Measurements from ENCODE around the gene SH2D1A.

Gene SH2D1A

GRCh38 chrX:124344246-124344645 is 2.1 kb upstream of the SH2D1A start:
- Histone ChIP-seq H2BK5ac (ENCODE audit: low read length) (no peak overlapping the region), H3K27me3 (ENCODE audit: insufficient read depth, low read length, poor library complexity) (no peaks in the 10 kb centered on the region), H3K4me1 (ENCODE audit: control insufficient read depth, low read depth, low read length) (no peaks in the 10 kb centered on the region), H3K27ac (ENCODE audit: low read depth, low read length) (no peak overlapping the region), H3K56ac (ENCODE audit: low read length) (no peak overlapping the region), H3K4ac (ENCODE audit: low read depth, low read length) (no peak overlapping the region), H3K9ac (ENCODE audit: low read length) (no peak overlapping the region), H3K4me3 (ENCODE audit: low read length) (no peak overlapping the region), H4K5ac (ENCODE audit: low read length) (no peak overlapping the region), H4K8ac (ENCODE audit: low read depth, low read length) (no peak overlapping the region), H2BK15ac (replicated peaks; ENCODE audit: low read depth) (no peak overlapping the region), H3K79me1 (ENCODE audit: low read length) (no peaks in the 10 kb centered on the region), H3K4me2 (ENCODE audit: low read length) (no peak overlapping the region), H3K36me3 (ENCODE audit: control insufficient read depth, insufficient read depth, low read length) (no peaks in the 10 kb centered on the region), H3K18ac (ENCODE audit: low read length) (no peak overlapping the region), H3K23ac (ENCODE audit: low read length) (no peak overlapping the region), H3K79me2 (ENCODE audit: control insufficient read depth, insufficient read depth, low read length) (no peaks in the 10 kb centered on the region), H2BK120ac (ENCODE audit: low read depth, low read length) (no peak overlapping the region), H2AK5ac (ENCODE audit: low read length) (no peak overlapping the region)
- no CpG with 5 or more reads among the region's 4 CpGs for WGBS (ENCODE audit: extremely low coverage, insufficient coverage, low lambda C conversion rate)
- no peak for DNase-seq

DNA sequence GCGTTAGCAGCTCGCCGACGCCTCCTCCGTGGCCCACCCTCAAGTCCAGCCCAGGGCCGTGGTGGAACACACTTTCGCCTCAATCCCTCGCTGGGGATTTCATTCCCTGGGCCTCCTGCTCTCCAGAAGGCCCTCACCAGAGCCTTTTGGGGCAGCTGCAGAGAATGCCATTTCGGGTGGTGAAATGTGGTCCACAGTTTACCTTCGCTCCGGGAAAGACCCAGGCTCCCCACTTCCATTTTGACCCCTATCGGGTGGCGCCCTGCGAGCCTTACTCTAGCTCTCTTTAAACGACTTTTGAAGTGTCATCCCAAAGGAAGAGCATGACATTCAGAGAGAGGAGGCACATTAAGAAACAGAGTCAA is 496 bp downstream of the SH2D1A start:
- Histone ChIP-seq H2BK15ac (replicated peaks; ENCODE audit: low read depth) (no peak overlapping the region), H2BK120ac (ENCODE audit: low read depth, low read length) (no peak overlapping the region), H2BK5ac (ENCODE audit: low read length) (no peak overlapping the region), H3K27ac (ENCODE audit: low read depth, low read length) (no peak overlapping the region), H4K5ac (ENCODE audit: low read length) (no peak overlapping the region), H3K9ac (ENCODE audit: low read length) (no peak overlapping the region), H4K8ac (ENCODE audit: low read depth, low read length) (no peak overlapping the region), H3K79me2 (ENCODE audit: control insufficient read depth, insufficient read depth, low read length) (no peaks in the 10 kb centered on the region), H3K4me2 (ENCODE audit: low read length) (no peak overlapping the region), H3K18ac (ENCODE audit: low read length) (no peak overlapping the region), H3K23ac (ENCODE audit: low read length) (no peak overlapping the region), H3K4ac (ENCODE audit: low read depth, low read length) (no peak overlapping the region), H3K4me1 (ENCODE audit: control insufficient read depth, low read depth, low read length) (no peaks in the 10 kb centered on the region), H3K4me3 (ENCODE audit: low read length) (no peak overlapping the region), H3K79me1 (ENCODE audit: low read length) (no peaks in the 10 kb centered on the region), H3K36me3 (ENCODE audit: control insufficient read depth, insufficient read depth, low read length) (no peaks in the 10 kb centered on the region), H3K56ac (ENCODE audit: low read length) (no peak overlapping the region), H2AK5ac (ENCODE audit: low read length) (no peak overlapping the region), H3K27me3 (ENCODE audit: insufficient read depth, low read length, poor library complexity) (no peaks in the 10 kb centered on the region)
- no peak for DNase-seq
- WGBS (ENCODE audit: extremely low coverage, insufficient coverage, low lambda C conversion rate): no CpG with 5 or more reads among the region's 15 CpGs

DNA sequence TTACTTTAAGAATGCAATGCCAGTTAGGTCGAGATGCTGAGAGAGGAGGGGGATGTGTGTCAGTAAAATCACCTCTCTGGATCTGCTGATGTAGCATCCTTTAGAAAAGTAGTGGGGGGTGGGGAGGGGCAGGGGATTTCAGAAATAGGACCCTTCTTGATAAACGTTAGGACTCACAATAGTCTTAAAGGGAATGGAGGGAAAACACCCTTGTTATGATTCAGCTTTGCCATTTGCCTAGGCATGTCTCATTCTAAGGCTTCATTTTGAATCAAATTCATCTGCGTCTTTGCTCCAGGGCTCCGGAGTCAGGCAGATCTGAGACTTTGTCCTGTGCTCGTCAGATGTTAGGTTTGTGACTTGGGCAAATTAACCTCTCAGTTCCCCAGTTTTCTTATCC is 879 bp downstream of the SH2D1A start:
- H3K18ac ChIP-seq (ENCODE audit: low read length): no peak overlapping the region
- H3K4me3 ChIP-seq (ENCODE audit: low read length): no peak overlapping the region
- no peak overlapping the region for H3K4ac ChIP-seq (ENCODE audit: low read depth, low read length)
- no peak overlapping the region for H2BK15ac ChIP-seq (replicated peaks; ENCODE audit: low read depth)
- WGBS (ENCODE audit: extremely low coverage, insufficient coverage, low lambda C conversion rate): no CpG with 5 or more reads among the region's 5 CpGs
- no peak overlapping the region for H4K5ac ChIP-seq (ENCODE audit: low read length)
- no peak overlapping the region for H3K9ac ChIP-seq (ENCODE audit: low read length)
- H3K79me1 ChIP-seq (ENCODE audit: low read length): no peaks in the 10 kb centered on the region
- H3K36me3 ChIP-seq (ENCODE audit: control insufficient read depth, insufficient read depth, low read length): no peaks in the 10 kb centered on the region
- DNase-seq: no peak
- no peak overlapping the region for H3K4me2 ChIP-seq (ENCODE audit: low read length)
- no peaks in the 10 kb centered on the region for H3K27me3 ChIP-seq (ENCODE audit: insufficient read depth, low read length, poor library complexity)
- H3K79me2 ChIP-seq (ENCODE audit: control insufficient read depth, insufficient read depth, low read length): no peaks in the 10 kb centered on the region
- no peak overlapping the region for H4K8ac ChIP-seq (ENCODE audit: low read depth, low read length)
- H2BK5ac ChIP-seq (ENCODE audit: low read length): no peak overlapping the region
- H2BK120ac ChIP-seq (ENCODE audit: low read depth, low read length): no peak overlapping the region
- no peak overlapping the region for H3K27ac ChIP-seq (ENCODE audit: low read depth, low read length)
- H3K4me1 ChIP-seq (ENCODE audit: control insufficient read depth, low read depth, low read length): no peaks in the 10 kb centered on the region
- H3K23ac ChIP-seq (ENCODE audit: low read length): no peak overlapping the region
- H3K56ac ChIP-seq (ENCODE audit: low read length): no peak overlapping the region
- H2AK5ac ChIP-seq (ENCODE audit: low read length): no peak overlapping the region

DNA sequence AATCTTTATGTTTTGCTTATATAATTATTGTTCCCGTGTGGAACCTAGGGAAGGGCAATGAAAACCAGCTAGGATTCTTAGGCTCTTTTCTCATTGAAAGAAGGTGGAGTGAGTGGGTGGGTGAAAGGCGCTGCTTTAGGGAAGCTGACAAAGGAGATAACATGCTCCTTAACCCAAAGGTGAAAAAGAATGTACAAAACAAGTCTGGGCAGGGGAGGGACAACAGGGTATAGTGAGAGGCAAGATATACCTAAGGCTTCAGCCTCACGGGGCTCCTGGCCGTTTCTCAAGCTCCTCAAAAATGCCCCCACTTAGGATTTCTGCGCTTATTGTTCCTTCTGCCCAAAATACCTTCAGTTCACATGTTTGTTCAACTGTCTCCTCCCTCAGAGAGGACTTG is 1.8 kb downstream of the SH2D1A start:
- no peaks in the 10 kb centered on the region for H3K79me1 ChIP-seq (ENCODE audit: low read length)
- no peak overlapping the region for H3K9ac ChIP-seq (ENCODE audit: low read length)
- H3K4ac ChIP-seq (ENCODE audit: low read depth, low read length): no peak overlapping the region
- no peak overlapping the region for H4K5ac ChIP-seq (ENCODE audit: low read length)
- no peaks in the 10 kb centered on the region for H3K27me3 ChIP-seq (ENCODE audit: insufficient read depth, low read length, poor library complexity)
- no peak overlapping the region for H3K27ac ChIP-seq (ENCODE audit: low read depth, low read length)
- no peak overlapping the region for H2BK15ac ChIP-seq (replicated peaks; ENCODE audit: low read depth)
- H3K4me2 ChIP-seq (ENCODE audit: low read length): no peak overlapping the region
- H3K56ac ChIP-seq (ENCODE audit: low read length): no peak overlapping the region
- H3K4me1 ChIP-seq (ENCODE audit: control insufficient read depth, low read depth, low read length): no peaks in the 10 kb centered on the region
- H4K8ac ChIP-seq (ENCODE audit: low read depth, low read length): no peak overlapping the region
- no peak overlapping the region for H3K4me3 ChIP-seq (ENCODE audit: low read length)
- no peaks in the 10 kb centered on the region for H3K36me3 ChIP-seq (ENCODE audit: control insufficient read depth, insufficient read depth, low read length)
- DNase-seq: no peak
- H3K79me2 ChIP-seq (ENCODE audit: control insufficient read depth, insufficient read depth, low read length): no peaks in the 10 kb centered on the region
- H2BK5ac ChIP-seq (ENCODE audit: low read length): no peak overlapping the region
- H2AK5ac ChIP-seq (ENCODE audit: low read length): no peak overlapping the region
- WGBS (ENCODE audit: extremely low coverage, insufficient coverage, low lambda C conversion rate): no CpG with 5 or more reads among the region's 5 CpGs
- H3K18ac ChIP-seq (ENCODE audit: low read length): no peak overlapping the region
- no peak overlapping the region for H2BK120ac ChIP-seq (ENCODE audit: low read depth, low read length)
- H3K23ac ChIP-seq (ENCODE audit: low read length): no peak overlapping the region

- no peak overlapping the region for H3K18ac ChIP-seq (ENCODE audit: low read length)
- no peak overlapping the region for H3K56ac ChIP-seq (ENCODE audit: low read length)
- no peak for DNase-seq
- H4K8ac ChIP-seq (ENCODE audit: low read depth, low read length): no peak overlapping the region
- no peak overlapping the region for H2BK5ac ChIP-seq (ENCODE audit: low read length)
- no peak overlapping the region for H3K9ac ChIP-seq (ENCODE audit: low read length)
- H3K4me3 ChIP-seq (ENCODE audit: low read length): no peak overlapping the region
- H3K4me1 ChIP-seq (ENCODE audit: control insufficient read depth, low read depth, low read length): no peaks in the 10 kb centered on the region
- H3K4me2 ChIP-seq (ENCODE audit: low read length): no peak overlapping the region
- no peaks in the 10 kb centered on the region for H3K79me2 ChIP-seq (ENCODE audit: control insufficient read depth, insufficient read depth, low read length)
- H4K5ac ChIP-seq (ENCODE audit: low read length): no peak overlapping the region
- H3K79me1 ChIP-seq (ENCODE audit: low read length): no peaks in the 10 kb centered on the region
- H3K36me3 ChIP-seq (ENCODE audit: control insufficient read depth, insufficient read depth, low read length): no peaks in the 10 kb centered on the region
- no peak overlapping the region for H2BK15ac ChIP-seq (replicated peaks; ENCODE audit: low read depth)
- H3K23ac ChIP-seq (ENCODE audit: low read length): no peak overlapping the region
- no peak overlapping the region for H3K27ac ChIP-seq (ENCODE audit: low read depth, low read length)
- no peak overlapping the region for H2AK5ac ChIP-seq (ENCODE audit: low read length)
- H3K27me3 ChIP-seq (ENCODE audit: insufficient read depth, low read length, poor library complexity): no peaks in the 10 kb centered on the region
- no CpG with 5 or more reads among the region's 6 CpGs for WGBS (ENCODE audit: extremely low coverage, insufficient coverage, low lambda C conversion rate)
- H3K4ac ChIP-seq (ENCODE audit: low read depth, low read length): no peak overlapping the region
- H2BK120ac ChIP-seq (ENCODE audit: low read depth, low read length): no peak overlapping the region
These were observed 2.6 kb downstream of the SH2D1A start for GRCh38 chrX:124348885-124349453.

DNA sequence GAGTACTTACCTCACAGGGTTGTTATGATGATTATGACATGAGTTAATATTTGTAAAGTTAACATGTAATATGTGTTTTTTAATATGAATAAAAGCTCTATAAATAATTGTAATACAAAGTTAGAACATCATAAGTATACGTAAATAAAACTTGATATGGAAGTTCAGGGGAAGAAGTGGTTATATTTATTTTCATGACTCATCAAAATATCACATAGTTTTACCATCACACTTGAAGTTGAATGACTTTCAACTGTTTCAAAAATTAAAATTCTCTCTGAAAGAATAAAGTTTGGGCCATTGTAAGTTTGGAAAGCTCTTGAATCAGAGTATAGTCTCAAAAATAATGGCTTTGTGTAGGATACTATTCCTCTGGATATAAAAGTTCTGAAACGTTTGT is 8.3 kb downstream of the SH2D1A start:
- H3K4me2 ChIP-seq (ENCODE audit: low read length): no peak overlapping the region
- no peaks in the 10 kb centered on the region for H3K27me3 ChIP-seq (ENCODE audit: insufficient read depth, low read length, poor library complexity)
- DNase-seq: no peak
- H2BK15ac ChIP-seq (replicated peaks; ENCODE audit: low read depth): no peak overlapping the region
- no peak overlapping the region for H3K56ac ChIP-seq (ENCODE audit: low read length)
- no peak overlapping the region for H2AK5ac ChIP-seq (ENCODE audit: low read length)
- H3K4me3 ChIP-seq (ENCODE audit: low read length): no peak overlapping the region
- no peaks in the 10 kb centered on the region for H3K4me1 ChIP-seq (ENCODE audit: control insufficient read depth, low read depth, low read length)
- no peaks in the 10 kb centered on the region for H3K79me1 ChIP-seq (ENCODE audit: low read length)
- no peak overlapping the region for H4K5ac ChIP-seq (ENCODE audit: low read length)
- H3K79me2 ChIP-seq (ENCODE audit: control insufficient read depth, insufficient read depth, low read length): no peaks in the 10 kb centered on the region
- H3K27ac ChIP-seq (ENCODE audit: low read depth, low read length): no peak overlapping the region
- H3K36me3 ChIP-seq (ENCODE audit: control insufficient read depth, insufficient read depth, low read length): no peaks in the 10 kb centered on the region
- no peak overlapping the region for H3K4ac ChIP-seq (ENCODE audit: low read depth, low read length)
- no peak overlapping the region for H2BK120ac ChIP-seq (ENCODE audit: low read depth, low read length)
- no peak overlapping the region for H3K23ac ChIP-seq (ENCODE audit: low read length)
- no peak overlapping the region for H4K8ac ChIP-seq (ENCODE audit: low read depth, low read length)
- H3K9ac ChIP-seq (ENCODE audit: low read length): no peak overlapping the region
- no peak overlapping the region for H2BK5ac ChIP-seq (ENCODE audit: low read length)
- WGBS (ENCODE audit: extremely low coverage, insufficient coverage, low lambda C conversion rate): no CpG with 5 or more reads among the region's 2 CpGs
- H3K18ac ChIP-seq (ENCODE audit: low read length): no peak overlapping the region
